RPMI8226 (cell line): ENCODE measurements around the gene RFX3.

Experiments
- DNase-seq: peaks from one replicate; pipeline ENCODE4 v3.0.0-alpha.2; 2015

RFX3 gene

DNA sequence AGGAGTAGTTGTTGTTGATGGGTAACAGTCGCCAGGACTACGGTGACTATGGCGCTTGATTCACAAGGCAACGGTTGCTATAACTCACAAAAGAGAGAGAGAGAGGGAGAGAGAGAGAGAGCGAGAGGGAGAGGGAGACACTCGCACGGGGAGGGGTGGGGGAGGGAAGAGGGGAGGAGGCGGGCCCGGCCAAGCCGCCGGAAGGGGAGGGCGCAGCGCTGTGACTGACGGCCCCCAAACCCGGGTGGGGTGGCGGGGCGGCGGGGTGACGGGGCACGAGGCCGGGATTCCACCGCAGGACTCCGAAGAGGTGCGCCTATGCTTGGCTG lies at the start of gene RFX3:
TSS of gene RFX3 (minus strand) at position 166 of the 329 bp plus-strand sequence. CDS start 130,413 bp downstream, outside the sequence.
- DNase-seq = peak; percentile 92

DNA sequence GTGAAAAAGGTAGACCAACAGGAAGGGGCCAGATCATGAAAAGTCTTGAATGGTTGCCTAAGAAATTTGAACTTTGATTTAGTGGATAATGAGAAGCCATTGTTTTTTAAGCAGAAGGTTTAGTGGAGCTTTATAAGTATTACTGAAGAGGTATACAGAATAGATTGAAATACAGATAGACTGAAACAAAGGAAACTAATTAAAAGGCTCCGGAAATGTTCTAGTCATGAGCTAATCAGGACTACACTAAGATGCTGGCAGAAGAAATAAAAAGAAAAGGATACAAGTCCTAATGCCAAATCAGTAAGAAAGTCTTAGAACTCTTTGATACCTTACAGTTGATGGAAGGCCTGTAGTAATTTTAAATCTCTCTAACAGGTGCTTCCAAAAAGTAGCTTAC lies 45.7 kb upstream of the RFX3 start:
- no peak for DNase-seq

DNA sequence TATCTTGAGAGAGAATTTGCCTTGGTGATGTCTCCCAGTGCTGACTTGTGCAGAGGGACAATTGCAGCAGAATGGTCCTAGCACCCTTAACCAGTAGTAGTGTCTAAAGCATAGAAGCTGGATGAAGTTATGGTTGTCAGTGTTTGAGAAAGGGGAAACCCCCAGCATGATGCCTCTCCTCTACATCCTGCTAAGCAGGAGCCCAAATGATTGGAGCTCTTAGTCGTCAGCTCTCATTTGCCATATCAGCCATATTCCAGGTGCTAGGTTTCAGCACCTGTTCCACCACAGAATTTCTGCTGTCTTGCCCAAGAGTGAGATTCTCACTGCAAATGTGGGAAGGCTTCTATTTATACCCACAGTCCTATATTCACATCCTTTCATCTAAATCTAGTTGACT lies 43.7 kb upstream of the RFX3 start:
- peak; percentile 65 for DNase-seq

DNA sequence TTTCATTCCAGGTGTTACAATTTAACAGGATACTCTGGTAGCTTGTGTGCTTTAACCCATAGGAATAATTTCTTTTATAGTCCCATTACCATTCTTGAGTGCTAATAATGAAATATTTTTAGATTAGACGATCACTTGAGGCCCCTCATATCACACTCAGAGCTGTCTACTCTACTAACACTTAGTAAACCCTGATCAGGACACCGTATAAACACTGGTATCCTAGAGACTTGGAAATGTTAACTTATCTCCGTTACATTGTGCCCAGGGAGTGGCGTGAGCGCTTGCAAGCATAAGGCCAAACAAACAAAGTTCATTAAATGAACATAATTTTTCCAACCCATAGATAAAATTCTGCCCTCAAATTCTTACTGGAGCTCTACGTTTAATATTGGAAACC lies 42.2 kb upstream of the RFX3 start:
- DNase-seq = no peak

DNA sequence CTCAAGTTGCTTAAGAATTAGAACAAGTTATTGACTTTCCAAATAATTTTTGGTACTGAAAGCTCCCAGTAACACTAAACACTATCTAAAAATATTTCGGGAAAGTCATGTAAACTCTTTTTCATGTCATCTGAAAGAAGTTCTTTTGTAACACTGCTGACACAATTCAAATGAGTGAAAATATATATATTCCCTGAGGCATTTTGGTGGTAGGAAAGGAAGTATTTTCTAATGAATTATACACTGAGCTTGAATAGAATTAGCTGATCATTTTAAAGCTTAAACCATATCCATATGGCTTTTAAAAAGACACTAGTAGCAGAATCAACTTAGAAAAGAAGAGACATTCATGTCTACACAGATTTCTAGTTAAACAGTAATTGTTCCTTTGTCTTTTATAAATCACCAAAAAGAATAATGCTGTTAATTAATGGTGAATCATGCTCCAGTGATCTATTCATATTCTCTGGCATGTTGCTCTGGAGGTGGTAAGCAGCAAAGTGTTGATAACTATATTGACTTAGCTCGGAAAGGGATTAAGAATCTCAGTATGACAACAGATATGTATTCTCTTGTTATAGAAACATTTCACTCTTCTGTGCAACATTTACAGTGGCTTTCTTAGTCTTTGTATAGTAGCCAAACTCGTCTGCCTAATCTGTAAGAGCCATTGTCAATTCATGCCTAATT lies 27.4 kb upstream of the RFX3 start:
- DNase-seq = no peak

DNA sequence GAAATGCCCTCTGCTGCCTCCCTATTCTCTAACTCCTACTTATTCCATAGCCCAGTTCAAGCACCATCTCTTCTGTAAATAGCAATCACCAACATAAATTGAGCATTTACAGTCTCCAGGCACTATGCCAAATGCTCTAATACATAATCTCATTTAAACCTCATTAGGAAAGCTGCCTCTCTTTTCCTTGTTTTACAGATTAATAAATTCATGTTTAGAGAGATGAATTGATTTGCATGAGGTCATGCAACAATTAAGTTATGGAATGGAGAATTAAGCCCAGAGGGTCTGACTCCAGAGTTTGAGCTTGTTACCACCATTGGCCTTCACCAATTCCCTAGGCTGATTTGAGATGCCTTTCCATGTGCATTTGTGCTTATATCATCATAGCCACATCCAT lies 23.4 kb upstream of the RFX3 start:
- DNase-seq = no peak

DNA sequence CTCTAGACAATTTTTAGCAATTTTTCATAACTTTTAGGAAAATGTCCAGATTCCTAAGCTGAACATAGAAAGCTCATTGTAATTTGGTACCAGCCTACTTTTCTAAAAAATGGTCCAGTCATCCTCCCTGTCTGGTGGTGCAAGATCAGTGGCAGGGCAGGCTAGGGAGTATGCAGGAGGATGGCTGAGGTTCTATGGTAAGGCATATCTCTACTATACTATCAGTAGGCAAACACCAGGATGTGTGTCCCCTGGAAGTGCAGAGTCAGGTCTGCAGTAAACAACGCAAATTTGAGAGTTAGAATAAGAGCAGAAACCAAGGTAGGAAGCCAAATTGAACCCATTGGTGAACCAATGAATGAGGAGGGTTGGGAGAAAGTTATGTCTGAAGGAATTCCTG lies 22.8 kb upstream of the RFX3 start:
- no peak for DNase-seq

DNA sequence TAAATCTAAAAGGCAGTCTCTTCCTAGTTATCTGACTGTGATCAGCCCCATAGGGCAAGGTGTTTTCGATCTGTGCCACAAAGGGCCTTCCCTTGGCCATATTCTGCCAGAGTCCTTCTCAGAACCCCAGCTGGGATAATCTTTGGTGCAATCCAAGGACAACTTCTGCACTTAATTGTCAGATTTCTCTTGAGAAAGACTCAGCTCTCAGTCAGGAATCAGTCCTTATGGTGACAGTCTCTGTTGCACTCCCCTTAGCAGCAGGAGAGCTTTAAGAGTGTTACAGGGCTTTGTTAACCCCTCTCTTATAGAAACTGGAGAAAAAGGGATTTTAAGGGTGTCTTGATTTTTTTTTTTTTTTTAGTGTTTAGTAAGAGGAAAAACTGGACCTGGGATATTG lies 15.4 kb upstream of the RFX3 start:
- no peak for DNase-seq

DNA sequence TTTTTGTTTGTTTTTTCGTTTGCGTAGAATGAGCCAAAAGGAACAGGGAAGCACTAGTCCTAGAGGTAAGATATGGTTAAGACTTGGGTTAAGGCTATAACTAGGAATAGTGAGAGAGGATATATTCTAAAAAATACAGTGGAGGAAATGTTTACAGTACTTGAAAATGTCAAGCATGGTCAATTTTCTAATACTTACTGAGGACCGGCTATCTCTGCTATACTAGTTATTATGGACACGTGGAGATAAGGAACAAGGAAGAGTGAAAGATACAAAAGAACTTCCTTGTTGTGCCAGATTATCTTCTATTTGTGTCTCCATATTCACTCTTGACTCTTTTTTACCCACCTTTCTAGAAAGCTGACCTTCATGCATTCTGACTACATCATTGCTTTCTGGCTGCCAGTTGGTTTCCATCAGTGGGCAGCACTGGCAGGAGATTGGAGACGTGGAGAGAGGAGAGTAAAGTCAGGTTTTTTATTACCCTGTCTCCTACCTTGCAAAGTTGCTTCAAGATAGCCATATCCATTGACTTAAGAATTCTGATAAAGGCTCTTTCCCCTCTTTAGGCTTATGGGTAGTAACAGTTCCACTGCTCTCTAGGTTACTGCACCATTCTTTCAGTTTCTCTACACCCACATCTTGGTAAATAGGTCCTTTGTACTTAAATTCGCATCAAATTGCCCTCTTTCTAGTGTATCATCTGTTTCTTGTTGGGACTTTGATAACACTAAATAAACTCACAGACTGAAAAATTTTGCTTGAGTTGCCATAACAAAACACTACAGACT lies 9.0 kb upstream of the RFX3 start:
- DNase-seq = no peak

DNA sequence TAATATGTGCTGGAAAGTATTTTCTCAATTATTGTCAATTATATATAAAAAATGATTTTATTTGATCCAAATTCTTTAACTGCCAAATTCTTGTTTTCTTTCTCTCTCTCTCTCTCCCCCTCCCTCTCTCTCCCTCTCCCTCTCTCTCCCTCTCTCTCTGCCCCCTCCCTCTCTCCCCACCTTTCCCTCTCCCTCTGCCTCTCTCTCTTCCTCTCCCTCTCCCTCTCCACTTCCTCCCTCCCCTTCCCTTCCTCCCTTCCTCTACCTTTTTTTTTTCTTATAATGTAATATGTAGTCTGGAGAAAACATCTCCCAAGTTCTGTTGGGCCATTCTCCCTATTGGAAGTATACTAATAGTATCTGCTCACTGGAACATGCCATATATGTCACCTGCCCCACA lies 6.4 kb upstream of the RFX3 start:
- no peak for DNase-seq

DNA sequence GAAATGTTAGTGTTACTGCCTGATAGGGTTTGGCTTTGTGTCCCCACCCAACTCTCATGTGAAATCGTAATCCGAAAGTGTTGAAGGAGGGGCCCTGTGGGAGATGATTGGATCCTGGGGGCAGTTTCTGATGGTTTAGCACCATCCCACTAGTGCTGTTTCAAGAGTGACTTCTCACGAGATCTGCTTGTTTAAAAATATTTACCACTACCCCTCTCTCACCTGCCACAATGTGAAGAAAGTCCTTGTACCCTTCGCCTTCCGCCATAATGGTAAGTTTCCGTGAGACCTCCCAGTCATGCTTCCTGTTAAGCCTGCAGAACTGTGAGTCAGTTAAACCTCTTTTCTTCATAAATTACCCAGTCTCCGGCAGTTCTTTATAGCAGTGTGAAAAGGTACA lies 2.6 kb upstream of the RFX3 start:
- DNase-seq = peak; percentile 30

DNA sequence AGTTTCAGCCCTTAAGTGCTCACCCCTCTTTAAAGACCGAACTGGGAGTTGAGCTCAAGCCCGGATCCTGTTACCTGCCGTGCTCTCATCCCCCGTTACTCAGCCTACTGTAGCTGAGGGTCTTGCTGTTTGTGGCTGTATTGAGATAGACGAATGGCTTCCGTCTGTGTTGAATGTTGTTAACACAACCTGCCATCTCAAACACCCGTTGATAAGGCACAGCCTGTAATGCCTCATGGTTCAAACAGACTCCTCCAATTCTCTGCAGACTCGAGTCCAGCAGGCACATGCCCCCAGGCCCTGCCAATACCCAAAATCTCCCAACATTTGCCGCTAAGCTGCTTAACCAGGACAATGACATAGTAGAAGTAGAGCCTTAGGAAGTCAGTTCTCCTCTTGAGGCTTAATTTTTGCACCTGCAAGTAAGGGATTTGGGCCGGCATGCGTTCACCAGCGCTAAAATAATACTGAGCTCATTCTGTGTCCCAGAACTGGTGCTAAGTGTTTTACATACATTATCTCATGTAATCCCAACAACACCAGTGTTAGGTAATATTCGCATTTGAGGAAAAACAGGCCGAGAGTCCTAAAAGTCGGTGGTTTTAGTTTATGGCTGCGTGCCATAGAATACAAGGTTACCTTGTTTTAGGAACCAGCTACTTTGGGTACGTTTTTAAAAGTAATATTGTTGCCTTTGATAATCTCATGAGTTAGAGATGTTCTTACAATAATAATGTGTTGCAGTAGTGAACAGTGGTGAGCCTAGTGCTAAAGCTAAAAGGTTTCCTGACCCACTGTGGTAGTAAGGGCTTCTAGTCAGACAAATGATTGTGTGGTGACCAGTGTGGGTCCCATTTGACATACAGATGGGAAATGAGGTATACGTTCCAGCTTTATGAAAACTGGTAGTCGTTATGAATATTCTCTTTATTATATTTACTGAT lies 1.5 kb upstream of the RFX3 start:
- DNase-seq = peak; percentile 41

DNA sequence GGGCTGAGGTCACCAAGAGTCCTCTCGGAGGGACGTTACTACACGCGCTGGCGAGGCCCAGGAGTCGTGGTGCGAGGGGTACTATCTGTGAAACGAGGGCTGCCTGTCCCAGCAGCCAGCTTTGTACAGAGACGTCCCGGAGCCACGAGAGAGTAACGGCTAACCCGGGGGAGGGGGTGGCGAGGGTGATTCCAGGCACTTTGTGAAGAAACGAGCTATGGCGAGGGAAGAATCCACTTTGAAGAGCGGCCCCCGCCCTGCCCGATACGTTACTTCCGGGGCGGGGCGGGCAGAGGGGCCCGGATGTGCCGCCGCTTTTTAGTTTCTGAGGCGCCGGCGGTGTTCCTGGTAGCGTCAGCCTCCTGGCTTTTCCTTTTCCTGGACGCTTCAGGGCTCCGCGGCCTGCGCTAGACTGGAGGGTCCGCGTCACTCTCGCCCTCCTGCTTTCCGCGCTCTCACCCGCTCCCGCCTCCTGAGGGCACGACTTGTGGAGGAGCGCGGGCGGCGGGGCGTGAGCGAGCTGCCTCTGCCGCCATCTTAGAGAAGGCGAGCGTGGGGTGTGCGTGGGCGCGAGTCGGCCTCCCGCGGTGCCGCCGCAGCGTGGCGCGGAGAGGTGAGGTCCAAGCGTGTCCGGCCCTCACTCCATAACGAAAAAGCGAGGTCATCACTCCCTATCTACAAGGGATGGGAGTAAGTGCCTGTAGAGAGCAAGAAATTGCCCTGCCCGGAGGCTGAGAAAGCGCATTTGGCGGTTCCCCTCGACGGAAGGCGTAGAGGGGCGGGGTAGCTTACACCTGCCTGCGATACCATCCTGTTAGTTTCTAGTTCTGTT lies 580 bp upstream of the RFX3 start:
- peak; percentile 89 for DNase-seq

DNA sequence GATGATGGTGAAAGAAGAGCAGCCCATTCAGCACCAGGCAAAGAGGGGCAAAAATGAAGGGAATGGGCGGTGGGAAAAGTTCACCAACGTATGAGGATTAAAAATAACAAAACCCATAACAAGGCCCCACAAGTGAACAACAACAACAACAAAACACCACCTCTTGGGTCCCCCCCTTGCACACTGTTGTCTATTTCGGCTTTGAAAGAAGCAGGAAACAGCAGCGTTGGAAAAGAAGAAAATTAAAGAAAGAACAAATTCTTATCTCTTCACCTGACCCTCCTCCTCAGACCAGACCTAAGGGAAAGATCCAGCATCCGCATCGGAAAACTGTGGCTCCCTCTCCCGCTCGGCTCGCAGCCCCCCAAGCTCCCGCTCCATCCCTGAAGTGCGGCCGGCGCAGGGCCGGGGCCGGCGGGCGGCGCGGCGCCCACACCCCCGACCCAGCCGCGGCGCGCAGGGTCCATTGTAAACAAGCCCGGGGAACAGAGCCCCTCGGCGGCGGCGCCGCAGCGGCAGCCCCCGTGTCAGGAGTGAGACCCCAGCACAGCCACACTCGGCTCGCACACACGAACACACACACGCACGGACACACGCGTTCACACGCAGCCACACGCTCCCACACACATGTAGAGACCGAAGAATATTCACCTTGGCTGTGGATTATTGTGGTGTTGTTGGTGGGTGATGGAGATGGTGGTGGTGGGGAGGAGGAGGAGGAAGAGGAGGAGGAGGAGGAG lies 535 bp downstream of the RFX3 start:
- DNase-seq = peak; percentile 37

DNA sequence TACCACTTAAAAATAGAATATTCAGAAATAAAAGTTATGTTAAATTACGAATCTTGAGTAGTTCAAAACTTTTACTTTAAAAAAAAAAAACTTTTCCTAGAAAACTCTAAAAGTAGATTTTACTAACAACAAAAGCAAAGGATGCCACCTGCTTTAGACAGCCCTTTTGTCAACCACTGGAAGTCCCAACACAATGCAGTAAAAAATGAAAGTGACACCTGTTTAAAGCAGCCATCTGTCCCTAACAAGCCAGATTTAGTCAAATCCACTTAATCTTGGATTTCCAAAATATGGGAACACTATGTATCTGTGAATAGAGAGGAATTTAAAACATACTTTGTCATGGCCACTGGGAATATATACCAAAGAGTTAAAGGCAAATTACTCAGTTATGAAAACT lies 3.8 kb downstream of the RFX3 start:
- DNase-seq = peak; percentile 16

DNA sequence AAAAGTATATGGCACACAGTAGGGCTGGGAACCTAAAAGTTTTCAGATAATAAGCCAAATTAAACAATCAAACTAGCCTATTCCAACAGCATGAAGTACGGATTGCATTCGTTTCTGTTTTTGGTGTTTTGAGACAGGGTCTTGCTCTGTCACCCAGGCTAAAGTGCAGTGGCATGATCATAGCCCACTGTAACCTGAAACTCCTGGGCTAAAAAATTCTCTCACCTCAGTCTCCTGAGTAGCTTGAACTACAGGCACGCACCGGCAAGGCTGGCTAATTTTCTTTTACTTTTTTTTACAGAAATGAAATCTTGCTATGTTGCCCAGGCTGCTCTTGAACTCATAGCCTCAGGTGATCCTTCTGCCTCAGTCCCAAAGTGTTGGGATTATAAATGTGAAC lies 5.2 kb downstream of the RFX3 start:
- DNase-seq = no peak

DNA sequence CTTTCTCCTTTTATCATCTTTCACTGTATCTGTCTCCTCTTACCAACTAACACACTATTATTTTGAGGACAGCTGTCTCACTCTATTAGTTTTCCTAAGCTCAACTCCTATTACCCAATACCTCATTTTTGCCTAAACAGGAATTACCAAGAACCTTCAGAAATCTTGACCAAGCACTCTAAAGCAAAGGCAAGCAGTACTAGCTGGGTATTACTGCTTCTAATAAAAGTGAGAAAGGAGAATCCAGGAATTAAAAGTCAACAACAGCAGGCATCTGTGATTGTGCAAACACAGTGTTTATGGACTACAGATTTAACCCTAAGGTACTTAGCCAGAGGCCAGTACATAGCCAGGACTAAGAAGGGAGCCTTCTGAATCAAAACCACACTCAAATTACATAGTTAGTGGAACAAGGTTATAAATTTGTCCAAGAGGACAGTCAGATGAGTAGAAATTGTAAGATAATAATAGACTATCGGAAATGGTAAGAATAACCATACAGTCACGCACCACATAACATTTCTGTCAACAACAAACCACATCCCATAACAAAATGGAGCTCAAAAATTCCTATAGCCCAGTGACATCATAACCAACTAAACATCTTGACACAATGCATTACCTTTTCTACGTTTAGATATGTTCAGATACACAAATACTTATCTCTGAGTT lies 8.3 kb downstream of the RFX3 start:
- no peak for DNase-seq

DNA sequence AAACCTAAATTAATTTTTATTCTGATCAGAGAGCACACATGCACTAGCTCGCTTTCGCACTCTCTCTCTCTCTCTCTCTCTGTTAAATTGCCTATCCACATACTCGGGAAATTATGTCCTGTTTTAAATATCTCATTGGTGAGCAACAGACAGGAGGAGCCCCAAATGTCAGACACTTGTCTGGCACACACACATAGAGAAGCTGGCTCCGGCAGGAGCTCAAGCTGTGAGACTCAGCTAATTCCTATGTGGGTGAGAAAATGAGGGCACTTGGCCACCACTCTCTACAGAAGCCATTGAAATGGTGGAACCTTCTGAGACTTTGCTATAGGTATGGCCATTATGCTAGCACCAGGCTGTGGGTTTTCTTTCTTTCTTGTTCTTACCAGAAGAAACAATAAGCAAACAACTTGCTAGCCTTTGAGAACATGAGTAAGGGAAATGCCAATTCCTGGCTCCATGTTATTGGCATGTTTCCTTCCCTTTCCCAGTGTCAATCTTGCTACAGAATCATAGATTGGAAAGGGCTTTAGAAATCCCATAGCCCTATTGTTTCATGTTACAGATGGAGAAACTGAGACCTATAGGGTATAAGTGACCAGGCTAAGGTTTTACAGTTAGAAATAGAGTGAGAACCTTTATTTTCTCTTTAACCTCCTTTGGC lies 9.0 kb downstream of the RFX3 start:
- no peak for DNase-seq

DNA sequence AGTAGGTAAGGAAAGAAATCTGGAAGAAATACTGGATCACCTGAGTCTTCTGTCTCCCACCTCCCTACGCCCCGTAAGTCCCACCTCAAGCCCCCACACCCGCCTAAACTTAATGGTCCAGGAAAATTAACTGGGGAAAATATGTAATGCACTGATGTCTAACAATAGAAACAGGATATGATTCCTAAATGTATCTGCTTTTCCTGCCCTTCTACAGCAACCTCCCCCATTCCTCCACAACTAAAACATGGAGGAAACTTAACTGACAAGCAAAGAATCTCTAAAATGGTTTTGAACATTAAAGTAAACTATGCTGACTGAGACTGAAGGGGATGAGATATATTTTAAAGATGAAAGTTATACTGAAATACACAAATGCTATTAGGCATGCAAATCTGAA lies 10.4 kb downstream of the RFX3 start:
- no peak for DNase-seq

DNA sequence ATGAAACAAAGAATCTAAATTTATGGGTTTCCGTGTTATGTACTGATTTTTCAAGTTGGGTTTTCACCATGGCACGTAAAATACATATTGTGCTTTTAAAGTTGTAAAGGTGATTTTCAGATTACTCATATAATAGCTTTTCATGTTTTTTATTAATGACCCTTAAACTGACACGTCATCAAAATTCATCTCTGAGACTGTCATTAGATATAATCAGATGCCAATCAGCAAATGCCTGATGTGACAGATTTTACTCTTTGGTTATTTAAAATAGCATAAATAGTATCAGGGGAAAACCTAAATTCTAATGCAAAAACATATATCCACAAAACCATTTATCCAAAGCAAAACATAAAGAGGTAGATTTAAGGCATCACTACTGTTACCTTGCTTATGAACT lies 11.0 kb downstream of the RFX3 start:
- DNase-seq = no peak
